HG02763 (cell line): ENCODE data around the gene CYP20A1.
"Not testable (repeated sequence)": the region's sequence is repeated elsewhere in the genome, so short reads cannot be mapped to it uniquely, and the experiment has no call there.

ENCODE experiments used
- ATAC-seq: cut with Tn5 transposase; IDR thresholded peaks from one replicate; pipeline ENCODE4 v1.9.1; 2021; ENCODE audit warnings: mild to moderate bottlenecking, moderate library complexity; ENCODE audit not compliant: unreplicated experiment

The CYP20A1 gene, protein sequence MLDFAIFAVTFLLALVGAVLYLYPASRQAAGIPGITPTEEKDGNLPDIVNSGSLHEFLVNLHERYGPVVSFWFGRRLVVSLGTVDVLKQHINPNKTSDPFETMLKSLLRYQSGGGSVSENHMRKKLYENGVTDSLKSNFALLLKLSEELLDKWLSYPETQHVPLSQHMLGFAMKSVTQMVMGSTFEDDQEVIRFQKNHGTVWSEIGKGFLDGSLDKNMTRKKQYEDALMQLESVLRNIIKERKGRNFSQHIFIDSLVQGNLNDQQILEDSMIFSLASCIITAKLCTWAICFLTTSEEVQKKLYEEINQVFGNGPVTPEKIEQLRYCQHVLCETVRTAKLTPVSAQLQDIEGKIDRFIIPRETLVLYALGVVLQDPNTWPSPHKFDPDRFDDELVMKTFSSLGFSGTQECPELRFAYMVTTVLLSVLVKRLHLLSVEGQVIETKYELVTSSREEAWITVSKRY

DNA sequence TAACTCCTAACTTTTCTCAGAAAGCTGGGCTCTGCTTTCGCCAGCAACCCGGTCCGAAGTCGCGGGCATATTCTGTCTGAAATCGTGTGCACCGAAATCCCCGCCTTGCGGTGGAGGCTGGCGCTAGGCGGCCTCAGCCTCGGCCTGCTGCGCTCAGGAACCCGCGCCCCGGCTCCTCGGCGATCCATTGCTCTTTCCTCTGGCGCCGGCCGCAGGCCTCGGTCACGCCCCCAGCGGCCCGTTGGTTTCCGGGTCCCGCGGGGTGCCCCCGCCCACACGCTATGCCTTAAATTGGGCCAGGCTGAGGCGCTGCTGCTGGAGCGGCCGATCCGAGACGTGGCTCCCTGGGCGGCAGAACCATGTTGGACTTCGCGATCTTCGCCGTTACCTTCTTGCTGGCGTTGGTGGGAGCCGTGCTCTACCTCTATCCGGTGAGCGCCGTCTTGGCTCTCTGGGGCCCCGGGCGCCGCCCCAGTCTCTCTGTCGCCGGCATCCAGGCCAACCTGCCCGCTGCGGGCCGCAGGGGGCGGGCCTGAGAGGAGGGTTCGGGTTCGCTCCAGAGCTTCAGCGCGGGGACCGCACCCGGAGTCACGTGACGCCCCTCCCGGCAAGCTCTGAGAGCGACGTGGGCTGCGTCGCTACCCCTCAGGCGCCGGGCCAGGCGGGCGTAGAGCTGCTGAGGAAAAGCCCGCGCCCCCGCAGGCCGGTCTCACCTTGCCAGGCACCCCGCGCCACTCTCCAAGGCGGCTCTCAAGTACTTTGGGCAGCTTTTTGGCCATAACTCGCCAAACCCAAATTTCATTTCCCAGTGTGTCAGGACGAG lies at the start of gene CYP20A1:
Gene CYP20A1 (plus strand): TSS at position 315 of the 823 bp plus-strand sequence. CDS start 45 bp downstream, at position 360.
- ATAC-seq = peak; percentile 85

GRCh38 chr2:203190547-203190946 lies 48.3 kb upstream of the CYP20A1 start:
- ATAC-seq = not testable (repeated sequence)

GRCh38 chr2:203191026-203191425 lies 47.8 kb upstream of the CYP20A1 start:
- ATAC-seq = not testable (repeated sequence)

DNA sequence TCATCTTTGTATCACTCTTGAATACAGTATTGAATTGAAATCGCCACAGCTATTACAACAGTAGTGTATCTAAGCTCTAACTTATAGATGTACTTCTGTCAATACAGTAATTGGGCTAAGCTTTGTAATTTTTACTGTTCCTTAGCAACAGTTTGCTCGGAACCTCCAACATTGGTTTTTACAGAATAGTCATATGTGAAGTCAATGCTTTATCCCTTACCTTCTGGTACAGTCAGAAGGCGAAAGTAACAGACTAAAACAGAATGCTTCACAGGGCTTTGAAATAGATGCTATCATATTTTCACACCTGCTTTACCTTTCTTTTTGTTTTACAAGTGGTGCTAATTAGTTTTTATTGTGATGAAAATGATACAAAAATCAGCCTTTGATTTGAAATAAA lies 46.9 kb upstream of the CYP20A1 start:
- no peak for ATAC-seq

- ATAC-seq = no peak
Observed at GRCh38 chr2:203195331-203196036, 43.3 kb upstream of the CYP20A1 start.

GRCh38 chr2:203200866-203201265 lies 38.0 kb upstream of the CYP20A1 start:
- ATAC-seq = no peak

GRCh38 chr2:203201426-203201825 lies 37.4 kb upstream of the CYP20A1 start:
- ATAC-seq = no peak

DNA sequence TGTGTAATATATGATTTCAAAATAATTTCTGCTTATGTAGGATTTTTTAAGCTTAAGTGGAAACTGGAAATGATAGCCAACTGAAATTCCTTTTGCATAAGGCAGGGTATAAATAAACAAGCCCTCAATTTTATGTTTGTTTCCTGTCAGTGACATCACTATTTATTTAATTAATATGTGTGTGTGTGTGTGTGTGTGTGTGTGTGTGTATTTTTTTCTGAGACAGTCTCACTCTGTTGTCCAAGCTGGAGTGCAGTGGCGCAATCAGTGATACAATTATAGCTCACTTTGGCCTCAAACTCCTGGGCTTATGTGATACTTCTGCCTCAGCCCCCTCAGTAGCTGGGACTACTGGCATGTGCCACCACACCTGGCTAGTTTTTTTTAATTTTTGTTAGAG lies 29.3 kb upstream of the CYP20A1 start:
- ATAC-seq = no peak

DNA sequence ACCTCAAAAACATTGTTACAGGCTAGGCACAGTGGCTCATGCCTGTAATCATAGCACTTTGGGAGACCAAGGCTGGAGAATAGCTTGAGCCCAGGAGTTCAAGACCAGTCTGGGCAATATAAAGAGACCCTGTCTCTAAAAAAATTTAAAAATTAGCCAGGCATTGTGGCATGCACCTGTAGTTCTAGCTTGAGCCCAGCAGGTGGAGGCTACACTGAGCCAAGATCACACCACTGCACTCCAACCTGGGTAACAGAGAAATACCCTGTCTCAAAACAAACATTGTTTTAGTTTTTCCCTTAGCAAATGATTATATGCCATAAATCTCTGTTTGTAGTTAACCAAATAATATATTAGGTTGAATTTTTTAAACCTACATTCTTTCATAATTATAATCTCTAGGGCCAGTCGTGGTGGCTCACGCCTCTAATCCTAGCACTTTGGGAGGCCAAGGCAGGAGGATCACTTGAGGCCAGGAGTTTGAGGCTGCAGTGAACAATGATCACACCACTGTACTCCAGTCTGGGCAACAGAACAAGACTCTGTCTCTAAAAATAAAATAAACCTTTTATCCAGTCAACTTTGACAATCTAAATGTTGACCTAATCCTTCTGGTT lies 13.3 kb upstream of the CYP20A1 start:
- ATAC-seq = no peak

- not testable (repeated sequence) for ATAC-seq
Observed at GRCh38 chr2:203229674-203230073, 9.1 kb upstream of the CYP20A1 start.

- ATAC-seq = no peak
Observed at GRCh38 chr2:203237346-203238238, 1.2 kb upstream of the CYP20A1 start.

DNA sequence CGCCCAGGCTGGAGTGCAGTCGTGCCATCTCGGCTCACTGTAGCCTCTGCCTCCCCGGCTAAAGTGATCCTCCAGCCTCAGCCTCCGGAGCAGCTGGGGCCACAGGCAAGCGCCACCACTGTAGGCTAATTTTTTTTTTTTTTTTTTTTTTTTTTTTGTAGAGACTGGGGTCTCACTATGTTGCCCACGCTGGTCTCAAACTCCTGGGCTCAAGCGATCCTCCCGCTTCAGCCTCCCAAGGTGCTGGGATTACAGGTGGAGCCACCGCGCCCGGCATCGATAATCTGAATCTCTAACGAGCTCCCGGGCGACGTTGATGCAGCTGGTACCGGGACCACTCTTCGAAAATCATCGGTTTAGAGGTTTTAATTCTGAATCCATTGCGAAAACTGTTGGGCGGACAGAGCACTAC lies 520 bp upstream of the CYP20A1 start:
- ATAC-seq = peak; percentile 2

GRCh38 chr2:203240491-203240890 lies 1.7 kb downstream of the CYP20A1 start:
- ATAC-seq = no peak

GRCh38 chr2:203242518-203242917 lies 3.7 kb downstream of the CYP20A1 start:
- no peak for ATAC-seq

GRCh38 chr2:203246646-203247045 lies 7.8 kb downstream of the CYP20A1 start:
- no peak for ATAC-seq

DNA sequence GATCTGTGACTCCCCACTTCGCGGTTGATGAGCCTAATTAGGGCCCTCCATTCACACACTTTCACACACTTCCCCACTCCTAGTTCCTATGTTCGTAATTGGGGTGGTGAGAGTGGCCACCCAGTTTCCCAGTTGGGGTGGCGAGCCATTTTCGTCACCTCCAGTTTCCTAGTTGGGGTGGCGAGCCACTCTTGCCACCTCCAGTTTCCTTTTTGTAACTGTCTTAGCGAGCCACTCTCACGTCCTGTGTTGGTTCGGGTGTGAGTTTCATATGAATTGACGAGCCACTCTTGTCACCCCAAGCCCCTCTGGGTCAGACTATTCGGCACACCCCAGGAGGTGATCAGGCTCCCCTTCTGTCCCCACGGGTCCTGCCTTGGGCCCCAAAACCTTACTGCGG lies 14.0 kb downstream of the CYP20A1 start:
- no peak for ATAC-seq

- ATAC-seq = not testable (repeated sequence)
Observed at GRCh38 chr2:203253422-203254095, 14.7 kb downstream of the CYP20A1 start.

- no peak for ATAC-seq
Observed at GRCh38 chr2:203261326-203262159, 22.7 kb downstream of the CYP20A1 start.
